T-helper 2 cell (primary cell): ENCODE data around the gene SPECC1.
A peak's percentile ranks its signal among the peaks of the same experiment; 100 is the strongest.
"Not testable (repeated sequence)": the region's sequence is repeated elsewhere in the genome, so short reads cannot be mapped to it uniquely, and the experiment has no call there.

Source experiments
- DNase-seq, 5 experiments: peaks; one replicate each; pipeline versions ENCODE4 v3.0.0 to v3.0.0-alpha.2; 2012 to 2022
- total RNA-seq, 2 donors: gene quantifications; one replicate each; lab custom pipeline; 2026; lab: John Stamatoyannopoulos, UW

SPECC1 gene
- total RNA-seq: 11.8 to 23.6 reads per million in 2 donors

GRCh38 chr17:20009302-20010098, at the start of gene SPECC1:
Gene SPECC1 (plus strand): TSS chr17:20009359. CDS start chr17:20096652, 87,293 bp downstream.
- DNase-seq: peak; percentile 75 to 80 (median 79)

GRCh38 chr17:19962954-19963353, 46.2 kb upstream of the SPECC1 start:
- not testable (repeated sequence) for DNase-seq

- no peak for DNase-seq
Measured at GRCh38 chr17:19973156-19973555, 36.0 kb upstream of the SPECC1 start.

GRCh38 chr17:19975601-19976000, 33.6 kb upstream of the SPECC1 start:
- no peak for DNase-seq

GRCh38 chr17:19977293-19978208, 31.6 kb upstream of the SPECC1 start, which contains the start of gene AKAP10:
Gene AKAP10 (minus strand): TSS chr17:19977828. CDS start chr17:19977679, 149 bp downstream.
- peak; percentile 84 to 93 (median 87) for DNase-seq

- peak in 3 of 5 experiments; percentile 2 to 50 (median 6) for DNase-seq
Measured at GRCh38 chr17:19978209-19978802, 30.9 kb upstream of the SPECC1 start.

- DNase-seq: no peak
Measured at GRCh38 chr17:19978805-19979211, 30.4 kb upstream of the SPECC1 start.

- DNase-seq: no peak
Measured at GRCh38 chr17:19979917-19980770, 29.0 kb upstream of the SPECC1 start.

GRCh38 chr17:19986941-19987861, 22.0 kb upstream of the SPECC1 start:
- DNase-seq: no peak

GRCh38 chr17:19987897-19988296, 21.3 kb upstream of the SPECC1 start:
- no peak for DNase-seq

GRCh38 chr17:19991252-19991885, 17.8 kb upstream of the SPECC1 start:
- no peak for DNase-seq

- peak; percentile 41 to 76 (median 63) for DNase-seq
Measured at GRCh38 chr17:19992803-19993713, 16.1 kb upstream of the SPECC1 start.

- no peak for DNase-seq
Measured at GRCh38 chr17:19996086-19996485, 13.1 kb upstream of the SPECC1 start.

- no peak for DNase-seq
Measured at GRCh38 chr17:19996502-19996901, 12.7 kb upstream of the SPECC1 start.

GRCh38 chr17:20008242-20009051, 712 bp upstream of the SPECC1 start:
- DNase-seq: peak in 4 of 5 experiments; percentile 1 to 22 (median 2)

- DNase-seq: no peak
Measured at GRCh38 chr17:20009052-20009301, 182 bp upstream of the SPECC1 start.

GRCh38 chr17:20010099-20010863, 1.1 kb downstream of the SPECC1 start:
- DNase-seq: no peak

- no peak for DNase-seq
Measured at GRCh38 chr17:20010936-20011335, 1.8 kb downstream of the SPECC1 start.
